ENCODE measurements around the gene ATL1. TPM values are rescaled to one million over a fixed set of nuclear protein-coding genes. Genes with fewer than 3 reads are reported as not detected.

ATL1 gene
- total RNA-seq, 4 donors from 2014 or later = 1.5 to 24.3 (median 13.0) TPM

- Histone ChIP-seq H3K27me3 (no peaks in the 10 kb centered on the region), H3K9me3 (no peaks in the 10 kb centered on the region), H3K4me3 (no peak overlapping the region), H3K27ac (no peak overlapping the region), H3K36me3 (no peaks in the 10 kb centered on the region), H3K4me1 (no peaks in the 10 kb centered on the region)
- TF ChIP-seq POLR2A (IDR thresholded peaks at IDR 0.05) (no peak), CTCF (IDR thresholded peaks at IDR 0.05) (no peak)
- no peak for DNase-seq
- intact Hi-C loops (cut with DNase I; ENCODE audit: low total_unique reads) = no loop called here
These were observed 75.2 kb downstream of the ATL1 start for GRCh38 chr14:50635141-50635540.

DNA sequence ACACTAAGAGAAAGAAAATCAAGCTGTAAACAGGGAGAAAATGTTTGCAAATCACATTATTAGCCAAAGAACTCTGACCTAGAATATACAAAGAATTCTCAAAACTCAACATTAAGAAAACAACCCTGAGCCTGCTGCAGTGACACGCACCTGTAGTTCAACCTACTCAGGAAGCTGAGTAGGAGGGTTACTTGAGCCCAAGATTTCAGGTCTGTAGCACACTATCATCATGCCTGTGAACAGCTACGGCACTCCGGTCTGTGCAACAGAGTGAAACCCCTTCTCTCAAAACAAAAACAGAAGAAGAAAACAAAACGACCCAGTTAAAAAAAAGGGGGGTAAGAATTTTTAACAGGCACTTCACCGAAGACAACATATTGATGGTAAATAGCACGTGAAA, 87.3 kb downstream of the ATL1 start:
- H3K27ac ChIP-seq = no peak overlapping the region
- intact Hi-C loops (cut with DNase I; ENCODE audit: low total_unique reads) = no loop called here

DNA sequence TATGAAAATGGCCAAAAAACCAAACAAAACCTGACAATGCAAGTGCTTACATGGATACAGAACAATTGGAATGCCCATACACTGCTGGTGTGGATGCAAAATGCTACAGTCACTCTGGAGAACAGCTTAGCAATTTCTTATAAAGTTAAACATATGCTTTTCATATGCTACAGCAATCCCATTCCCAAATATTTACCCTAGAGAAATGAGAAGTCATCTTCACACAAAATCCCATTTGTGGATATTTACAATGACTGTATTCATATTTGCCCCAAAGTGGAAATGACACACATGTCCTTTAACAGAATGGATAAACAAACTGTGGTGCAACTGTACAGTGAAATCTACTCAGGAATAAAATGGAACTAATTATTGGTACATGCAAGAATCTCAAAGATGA, 87.8 kb downstream of the ATL1 start:
- no peaks in the 10 kb centered on the region for H3K9me3 ChIP-seq
- no peak overlapping the region for H3K27ac ChIP-seq
- no peaks in the 10 kb centered on the region for H3K27me3 ChIP-seq
- intact Hi-C loops (cut with DNase I; ENCODE audit: low total_unique reads) = no loop called here
- no peaks in the 10 kb centered on the region for H3K36me3 ChIP-seq
- DNase-seq = no peak
- H3K4me3 ChIP-seq = no peak overlapping the region
- no peaks in the 10 kb centered on the region for H3K4me1 ChIP-seq
- TF ChIP-seq POLR2A (IDR thresholded peaks at IDR 0.05) (no peak), CTCF (IDR thresholded peaks at IDR 0.05) (no peak)

More for the DNA sequence above, 87.3 kb downstream of the ATL1 start:
- Histone ChIP-seq H3K36me3 (no peaks in the 10 kb centered on the region), H3K4me3 (no peak overlapping the region), H3K9me3 (no peaks in the 10 kb centered on the region), H3K4me1 (no peaks in the 10 kb centered on the region), H3K27me3 (no peaks in the 10 kb centered on the region)
- no peak for DNase-seq
- no peak for TF ChIP-seq POLR2A (IDR thresholded peaks at IDR 0.05)
- TF ChIP-seq CTCF (IDR thresholded peaks at IDR 0.05) = no peak

GRCh38 chr14:50649691-50650090, 89.7 kb downstream of the ATL1 start:
- DNase-seq = no peak
- no peaks in the 10 kb centered on the region for H3K9me3 ChIP-seq
- no peak for TF ChIP-seq POLR2A (IDR thresholded peaks at IDR 0.05)
- no peak for TF ChIP-seq CTCF (IDR thresholded peaks at IDR 0.05)
- no peaks in the 10 kb centered on the region for H3K36me3 ChIP-seq
- no peaks in the 10 kb centered on the region for H3K27me3 ChIP-seq
- intact Hi-C loops (cut with DNase I; ENCODE audit: low total_unique reads) = no loop called here
- no peak overlapping the region for H3K27ac ChIP-seq
- no peak overlapping the region for H3K4me3 ChIP-seq
- H3K4me1 ChIP-seq = no peaks in the 10 kb centered on the region

DNA sequence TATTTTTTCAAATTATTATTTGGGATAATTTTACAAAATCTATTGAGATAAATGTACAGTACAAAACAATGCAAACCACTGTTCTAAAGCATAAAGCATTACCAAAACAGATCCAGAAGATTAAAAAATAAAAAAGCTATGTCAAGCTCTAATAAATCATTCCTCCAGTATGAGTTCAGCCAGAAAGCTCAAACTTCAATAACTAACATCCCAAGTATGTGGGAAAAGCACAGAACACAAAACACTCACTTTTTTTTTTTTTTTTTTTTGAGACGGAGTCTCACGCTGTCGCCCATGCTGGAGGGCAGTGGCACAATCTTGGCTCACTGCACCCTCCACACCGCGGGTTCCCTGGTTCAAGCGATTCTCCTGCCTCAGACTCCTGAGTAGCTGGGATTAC, 96.8 kb downstream of the ATL1 start:
- intact Hi-C loops (cut with DNase I; ENCODE audit: low total_unique reads) = no loop called here
- no peaks in the 10 kb centered on the region for H3K9me3 ChIP-seq
- H3K36me3 ChIP-seq = no peaks in the 10 kb centered on the region
- DNase-seq = no peak
- peaks cover 0 to 8% of the 10 kb centered on the region in 2 donors for H3K4me1 ChIP-seq
- TF ChIP-seq POLR2A (IDR thresholded peaks at IDR 0.05) = no peak
- H3K27me3 ChIP-seq = no peaks in the 10 kb centered on the region
- peak overlapping the region in 1 of 2 donors; percentile 69 for H3K27ac ChIP-seq
- no peak overlapping the region for H3K4me3 ChIP-seq

DNA sequence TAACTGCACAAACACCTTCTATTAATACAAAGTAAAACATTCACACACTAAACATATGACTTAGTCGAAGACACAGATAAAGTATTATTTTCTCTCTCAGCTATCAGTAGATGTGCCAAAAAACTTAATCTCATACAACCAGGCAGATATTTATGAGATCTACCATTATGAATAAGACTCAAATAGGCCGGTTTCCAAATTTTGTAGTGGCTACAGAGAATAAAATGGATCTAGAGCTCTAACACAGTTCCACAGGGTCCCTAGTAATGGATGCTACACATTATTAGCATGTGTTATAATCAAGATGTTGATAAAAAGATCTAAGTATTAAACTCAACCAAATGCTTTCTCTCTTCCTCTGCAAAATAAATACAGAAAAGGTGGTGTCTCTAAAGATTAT, 97.8 kb downstream of the ATL1 start:
- no peaks in the 10 kb centered on the region for H3K36me3 ChIP-seq
- peak overlapping the region; percentile 28 to 69 for H3K27ac ChIP-seq
- no peak overlapping the region for H3K4me3 ChIP-seq
- DNase-seq = no peak
- TF ChIP-seq CTCF (IDR thresholded peaks at IDR 0.05) (no peak), POLR2A (IDR thresholded peaks at IDR 0.05) (no peak)
- intact Hi-C loops (cut with DNase I; ENCODE audit: low total_unique reads) = no loop called here
- H3K27me3 ChIP-seq = no peaks in the 10 kb centered on the region
- H3K9me3 ChIP-seq = no peaks in the 10 kb centered on the region
- H3K4me1 ChIP-seq = peaks cover 0 to 8% of the 10 kb centered on the region in 2 donors

Data from uterus (tissue), 4 donors.